Measurements from ENCODE around the gene WFIKKN1. TPM values are rescaled to one million over a fixed set of nuclear protein-coding genes. Genes with fewer than 3 reads are reported as not detected.

WFIKKN1 gene
- total RNA-seq, 2 donors from 2014 or later: 7.7 to 11.6 TPM

DNA sequence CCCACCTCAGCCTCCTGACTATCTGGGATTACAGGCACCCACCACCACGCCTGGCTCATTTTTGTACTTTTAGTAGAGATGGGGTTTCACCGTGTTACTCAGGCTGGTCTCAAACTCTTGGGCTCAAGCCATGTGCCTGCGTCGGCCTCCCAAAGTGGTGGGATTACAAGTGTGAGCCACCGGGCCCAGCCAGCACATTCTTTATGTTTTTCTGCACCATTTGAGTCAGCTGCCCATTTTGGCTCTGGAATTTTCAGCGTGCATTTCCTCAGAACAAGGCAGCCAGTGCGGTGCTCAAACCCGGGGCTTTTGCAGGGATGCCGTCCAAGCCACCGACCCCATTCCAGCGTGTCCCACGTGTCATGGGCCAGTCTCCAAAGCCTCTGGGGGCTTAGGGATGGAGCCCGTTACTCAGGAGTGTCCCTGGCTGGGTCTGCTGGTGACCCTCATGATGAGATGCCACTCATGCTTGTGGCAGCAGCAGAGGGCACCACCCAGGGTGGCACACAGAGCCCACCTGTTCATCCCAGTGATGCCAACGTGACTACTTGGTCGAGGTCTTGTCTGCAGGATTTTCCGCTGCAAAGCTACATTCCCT lies 44.6 kb upstream of the WFIKKN1 start:
- no peak for DNase-seq
- 68 to 81% methylated on average over 14 to 16 of the region's 16 CpGs for WGBS, 2 experiments (ENCODE audit: insufficient coverage in 1 of 2, insufficient read length in 1 of 2)
- Histone ChIP-seq H3K4me1 (ENCODE audit: control insufficient read depth, insufficient read depth, low read length) (no peaks in the 10 kb centered on the region), H3K9me3 (ENCODE audit: control insufficient read depth, low read length) (no peaks in the 10 kb centered on the region), H3K27me3 (ENCODE audit: control insufficient read depth, insufficient read depth, low read length, poor library complexity, severe bottlenecking) (peaks cover 18% of the 10 kb centered on the region), H3K9ac (ENCODE audit: extremely low read depth, low read length, poor library complexity, severe bottlenecking) (no peak overlapping the region), H3K27ac (ENCODE audit: low read depth, low read length) (no peak overlapping the region), H3K36me3 (ENCODE audit: control insufficient read depth, insufficient read depth, low read length) (no peaks in the 10 kb centered on the region), H3K4me3 (ENCODE audit: low read length) (no peak overlapping the region)
- peaks cover 4% of the 10 kb centered on the region for H3K36me3 Mint-ChIP-seq (ENCODE audit: low read depth)
- no peaks in the 10 kb centered on the region for H3K9me3 Mint-ChIP-seq
- H3K4me1 Mint-ChIP-seq: peaks cover 9% of the 10 kb centered on the region
- H3K27ac Mint-ChIP-seq: no peak overlapping the region
- peaks cover 32% of the 10 kb centered on the region for H3K27me3 Mint-ChIP-seq (ENCODE audit: insufficient read depth)
- TF ChIP-seq, protein P1, sequence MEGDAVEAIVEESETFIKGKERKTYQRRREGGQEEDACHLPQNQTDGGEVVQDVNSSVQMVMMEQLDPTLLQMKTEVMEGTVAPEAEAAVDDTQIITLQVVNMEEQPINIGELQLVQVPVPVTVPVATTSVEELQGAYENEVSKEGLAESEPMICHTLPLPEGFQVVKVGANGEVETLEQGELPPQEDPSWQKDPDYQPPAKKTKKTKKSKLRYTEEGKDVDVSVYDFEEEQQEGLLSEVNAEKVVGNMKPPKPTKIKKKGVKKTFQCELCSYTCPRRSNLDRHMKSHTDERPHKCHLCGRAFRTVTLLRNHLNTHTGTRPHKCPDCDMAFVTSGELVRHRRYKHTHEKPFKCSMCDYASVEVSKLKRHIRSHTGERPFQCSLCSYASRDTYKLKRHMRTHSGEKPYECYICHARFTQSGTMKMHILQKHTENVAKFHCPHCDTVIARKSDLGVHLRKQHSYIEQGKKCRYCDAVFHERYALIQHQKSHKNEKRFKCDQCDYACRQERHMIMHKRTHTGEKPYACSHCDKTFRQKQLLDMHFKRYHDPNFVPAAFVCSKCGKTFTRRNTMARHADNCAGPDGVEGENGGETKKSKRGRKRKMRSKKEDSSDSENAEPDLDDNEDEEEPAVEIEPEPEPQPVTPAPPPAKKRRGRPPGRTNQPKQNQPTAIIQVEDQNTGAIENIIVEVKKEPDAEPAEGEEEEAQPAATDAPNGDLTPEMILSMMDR (conservative IDR thresholded peaks at IDR 0.05): no peak
- no peak overlapping the region for H3K4me3 Mint-ChIP-seq

DNA sequence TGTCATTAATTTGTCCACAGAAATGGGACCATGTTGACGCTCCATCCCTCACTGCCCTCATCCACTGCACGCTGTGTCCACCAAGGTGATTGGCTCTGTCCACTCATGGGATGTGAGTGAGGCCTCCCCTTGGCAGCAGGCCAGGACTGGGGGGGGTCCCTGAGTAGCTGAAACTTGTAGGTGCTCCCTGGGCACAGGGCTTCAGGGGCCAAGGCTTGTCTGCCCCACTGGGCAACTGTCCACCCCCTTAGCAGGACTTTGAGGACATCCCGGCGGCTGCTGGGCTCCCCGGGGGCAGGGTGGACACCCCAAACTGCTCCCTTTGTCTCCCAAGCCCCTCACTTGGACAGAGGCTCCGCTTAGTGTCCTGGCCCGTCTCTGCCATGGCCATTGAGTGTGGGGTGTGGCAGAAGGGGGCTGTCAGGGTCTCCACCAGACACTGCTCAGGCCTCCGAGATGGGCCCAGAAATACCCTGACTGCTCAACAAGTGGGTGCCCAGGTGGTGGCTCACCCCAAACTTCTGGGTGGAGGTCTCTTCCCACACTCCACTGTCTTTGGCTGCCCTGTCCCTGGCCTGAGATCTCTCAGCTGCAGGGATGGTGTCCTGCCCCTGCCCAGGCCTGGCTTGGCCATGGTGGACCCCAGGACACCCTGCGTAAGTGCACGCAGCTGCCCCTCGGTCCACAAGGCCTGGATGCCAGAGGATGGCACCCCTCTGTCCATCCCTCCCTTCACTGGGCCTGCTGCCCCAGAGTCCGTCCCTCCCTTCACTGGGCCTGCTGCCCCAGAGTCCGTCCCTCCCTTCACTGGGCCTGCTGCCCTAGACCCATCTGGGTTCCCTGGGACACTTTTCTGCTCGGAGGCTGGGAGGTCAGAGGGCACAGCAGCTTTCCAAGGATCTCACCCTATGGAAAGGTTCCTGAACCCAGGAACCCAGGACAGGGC lies 43.9 kb upstream of the WFIKKN1 start:
- Mint-ChIP-seq H3K27me3 (ENCODE audit: insufficient read depth) (peaks cover 34% of the 10 kb centered on the region), H3K4me3 (peak overlapping the region; percentile 89), H3K36me3 (ENCODE audit: low read depth) (peaks cover 2% of the 10 kb centered on the region), H3K9me3 (no peaks in the 10 kb centered on the region), H3K4me1 (peaks cover 10% of the 10 kb centered on the region), H3K27ac (peak overlapping the region; percentile 77)
- Histone ChIP-seq H3K27me3 (ENCODE audit: control insufficient read depth, insufficient read depth, low read length, poor library complexity, severe bottlenecking) (peaks cover 21% of the 10 kb centered on the region), H3K4me3 (ENCODE audit: low read length) (no peak overlapping the region), H3K27ac (ENCODE audit: low read depth, low read length) (no peak overlapping the region), H3K36me3 (ENCODE audit: control insufficient read depth, insufficient read depth, low read length) (no peaks in the 10 kb centered on the region), H3K9ac (ENCODE audit: extremely low read depth, low read length, poor library complexity, severe bottlenecking) (no peak overlapping the region), H3K4me1 (ENCODE audit: control insufficient read depth, insufficient read depth, low read length) (no peaks in the 10 kb centered on the region), H3K9me3 (ENCODE audit: control insufficient read depth, low read length) (no peaks in the 10 kb centered on the region)
- 91 to 97% methylated on average over 9 to 14 of the region's 14 CpGs for WGBS, 2 experiments (ENCODE audit: insufficient coverage in 1 of 2, insufficient read length in 1 of 2)
- no peak for DNase-seq
- TF ChIP-seq, protein P1 (conservative IDR thresholded peaks at IDR 0.05): no peak

DNA sequence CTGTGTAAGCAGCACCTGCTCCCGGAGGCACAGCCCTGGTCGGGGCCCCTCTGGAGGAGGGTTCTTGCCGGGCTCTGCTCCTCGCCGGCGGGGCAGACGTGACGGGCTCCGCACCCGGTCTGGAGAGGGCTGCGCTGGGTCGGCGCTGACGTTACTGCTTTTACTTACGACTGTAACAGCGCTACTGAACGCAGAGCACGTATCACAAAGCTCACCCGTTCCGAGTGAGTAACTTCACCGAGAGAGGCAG lies 42.2 kb upstream of the WFIKKN1 start:
- Histone ChIP-seq H3K9ac (ENCODE audit: extremely low read depth, low read length, poor library complexity, severe bottlenecking) (peak overlapping the region; percentile 87), H3K27me3 (ENCODE audit: control insufficient read depth, insufficient read depth, low read length, poor library complexity, severe bottlenecking) (peaks cover 21% of the 10 kb centered on the region), H3K9me3 (ENCODE audit: control insufficient read depth, low read length) (no peaks in the 10 kb centered on the region), H3K4me3 (ENCODE audit: low read length) (peak overlapping the region; percentile 85), H3K27ac (ENCODE audit: low read depth, low read length) (peak overlapping the region; percentile 93), H3K4me1 (ENCODE audit: control insufficient read depth, insufficient read depth, low read length) (no peaks in the 10 kb centered on the region), H3K36me3 (ENCODE audit: control insufficient read depth, insufficient read depth, low read length) (no peaks in the 10 kb centered on the region)
- H3K36me3 Mint-ChIP-seq (ENCODE audit: low read depth): peaks cover 4% of the 10 kb centered on the region
- peak overlapping the region; percentile 89 for H3K4me3 Mint-ChIP-seq
- H3K4me1 Mint-ChIP-seq: peaks cover 10% of the 10 kb centered on the region
- peak; percentile 81 for DNase-seq
- WGBS, 2 experiments (ENCODE audit: insufficient coverage in 1 of 2, insufficient read length in 1 of 2): 1 to 2% methylated on average over 17 to 21 of the region's 21 CpGs
- peak overlapping the region; percentile 98 for H3K27ac Mint-ChIP-seq
- H3K27me3 Mint-ChIP-seq (ENCODE audit: insufficient read depth): peaks cover 36% of the 10 kb centered on the region
- TF ChIP-seq, protein P1 (conservative IDR thresholded peaks at IDR 0.05): no peak
- H3K9me3 Mint-ChIP-seq: no peaks in the 10 kb centered on the region
